ENCODE results near the gene DHRS12. TPM values are rescaled to one million over a fixed set of nuclear protein-coding genes. Genes with fewer than 3 reads are reported as not detected.

DHRS12 gene
- total RNA-seq, 1 experiment from 2014 or later, result 6.8 TPM

DNA sequence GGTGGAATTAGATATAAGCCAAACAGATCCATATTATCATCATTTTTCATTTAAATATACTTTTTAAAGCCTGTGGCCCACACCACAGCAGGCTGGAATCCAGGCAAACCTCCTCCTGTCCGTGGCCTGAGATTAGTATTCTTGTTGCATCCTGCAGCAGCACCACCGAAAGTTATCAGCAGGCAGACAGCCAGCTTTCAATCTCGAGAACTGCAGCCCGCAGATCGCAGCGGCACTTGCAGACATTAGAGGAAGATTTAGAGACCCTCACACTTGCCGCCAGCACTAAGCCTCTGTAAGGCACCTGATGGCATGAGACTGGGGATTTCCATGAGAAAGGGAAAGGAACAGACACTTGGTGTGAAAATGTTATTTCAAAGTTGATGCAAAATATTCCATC lies 7.4 kb downstream of the DHRS12 start:
- no TSS peak for BruUV-seq (replicated peaks)
- no peak overlapping the region for H3K4me3 Mint-ChIP-seq (ENCODE audit: unreplicated experiment)
- POLR2A ChIA-PET, result interaction anchor here (0.8 to 2.5 kb wide), 6 partner anchors 13 to 362 kb away, joined by 3 to 10 read pairs (median 5); no protein-coding TSS in a partner anchor

DNA sequence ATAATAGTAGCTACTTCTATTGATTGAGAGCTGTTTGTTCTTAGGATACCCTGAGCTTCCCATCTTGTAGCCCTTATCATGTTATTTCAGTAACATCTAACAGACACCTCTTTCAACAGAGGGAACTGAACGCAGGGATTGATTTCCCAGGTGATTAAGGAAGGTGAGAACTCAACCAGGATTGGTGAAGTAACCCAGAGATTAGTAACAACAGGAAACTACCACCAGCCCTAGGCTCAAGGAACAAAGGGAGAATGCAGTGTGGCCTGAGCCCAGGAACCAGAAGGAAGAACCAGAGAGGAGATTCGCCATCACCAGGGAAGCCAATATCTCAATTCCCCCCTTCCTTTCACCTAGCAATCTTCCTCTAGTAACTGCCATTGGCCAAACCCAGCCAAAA lies 8.5 kb downstream of the DHRS12 start:
- no peak for DNase-seq (ENCODE audit: unreplicated experiment)
- Mint-ChIP-seq H3K4me3 (ENCODE audit: unreplicated experiment) (no peak overlapping the region), H3K4me1 (ENCODE audit: insufficient read depth, unreplicated experiment) (peaks cover 15% of the 10 kb centered on the region), H3K9me3 (ENCODE audit: unreplicated experiment) (no peaks in the 10 kb centered on the region), H3K27ac (ENCODE audit: low read depth, unreplicated experiment) (no peak overlapping the region), H3K36me3 (ENCODE audit: insufficient read depth, unreplicated experiment) (no peaks in the 10 kb centered on the region), H3K27me3 (ENCODE audit: insufficient read depth, unreplicated experiment) (no peaks in the 10 kb centered on the region)
- CTCF ChIA-PET, result interaction anchor here (0.7 to 5.8 kb wide), 13 partner anchors 9 to 670 kb away, joined by 3 to 49 read pairs (median 6); no protein-coding TSS in a partner anchor
- TF ChIP-seq, protein P1, sequence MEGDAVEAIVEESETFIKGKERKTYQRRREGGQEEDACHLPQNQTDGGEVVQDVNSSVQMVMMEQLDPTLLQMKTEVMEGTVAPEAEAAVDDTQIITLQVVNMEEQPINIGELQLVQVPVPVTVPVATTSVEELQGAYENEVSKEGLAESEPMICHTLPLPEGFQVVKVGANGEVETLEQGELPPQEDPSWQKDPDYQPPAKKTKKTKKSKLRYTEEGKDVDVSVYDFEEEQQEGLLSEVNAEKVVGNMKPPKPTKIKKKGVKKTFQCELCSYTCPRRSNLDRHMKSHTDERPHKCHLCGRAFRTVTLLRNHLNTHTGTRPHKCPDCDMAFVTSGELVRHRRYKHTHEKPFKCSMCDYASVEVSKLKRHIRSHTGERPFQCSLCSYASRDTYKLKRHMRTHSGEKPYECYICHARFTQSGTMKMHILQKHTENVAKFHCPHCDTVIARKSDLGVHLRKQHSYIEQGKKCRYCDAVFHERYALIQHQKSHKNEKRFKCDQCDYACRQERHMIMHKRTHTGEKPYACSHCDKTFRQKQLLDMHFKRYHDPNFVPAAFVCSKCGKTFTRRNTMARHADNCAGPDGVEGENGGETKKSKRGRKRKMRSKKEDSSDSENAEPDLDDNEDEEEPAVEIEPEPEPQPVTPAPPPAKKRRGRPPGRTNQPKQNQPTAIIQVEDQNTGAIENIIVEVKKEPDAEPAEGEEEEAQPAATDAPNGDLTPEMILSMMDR (IDR thresholded peaks at IDR 0.05; ENCODE audit: unreplicated experiment), result no peak
- POLR2A ChIA-PET, result interaction anchor here (0.9 to 2.8 kb wide), 5 partner anchors 12 to 361 kb away, joined by 3 to 13 read pairs (median 6); partner anchors contain the start of gene INTS6
- no TSS peak for BruUV-seq (replicated peaks)
- intact Hi-C loops (cut with micrococcal nuclease), result loop anchor here (5.0 to 10.0 kb wide), 3 partner anchors 208 to 511 kb away; partner anchors contain the start of gene INTS6

More for the DNA sequence above, 7.4 kb downstream of the DHRS12 start:
- no peak for DNase-seq (ENCODE audit: unreplicated experiment)
- Mint-ChIP-seq H3K9me3 (ENCODE audit: unreplicated experiment) (no peaks in the 10 kb centered on the region), H3K36me3 (ENCODE audit: insufficient read depth, unreplicated experiment) (no peaks in the 10 kb centered on the region), H3K27ac (ENCODE audit: low read depth, unreplicated experiment) (no peak overlapping the region), H3K27me3 (ENCODE audit: insufficient read depth, unreplicated experiment) (no peaks in the 10 kb centered on the region), H3K4me1 (ENCODE audit: insufficient read depth, unreplicated experiment) (peaks cover 17% of the 10 kb centered on the region)
- TF ChIP-seq, protein P1 (IDR thresholded peaks at IDR 0.05; ENCODE audit: unreplicated experiment), result no peak
- CTCF ChIA-PET, result interaction anchor here (0.6 to 5.8 kb wide), 31 partner anchors 15 to 671 kb away, joined by 3 to 49 read pairs (median 8); partner anchors contain the start of gene NEK5
- intact Hi-C loops (cut with micrococcal nuclease), result loop anchor here (2.0 to 10.0 kb wide), 5 partner anchors 209 to 574 kb away; partner anchors contain the start of genes FAM124A and INTS6

DNA sequence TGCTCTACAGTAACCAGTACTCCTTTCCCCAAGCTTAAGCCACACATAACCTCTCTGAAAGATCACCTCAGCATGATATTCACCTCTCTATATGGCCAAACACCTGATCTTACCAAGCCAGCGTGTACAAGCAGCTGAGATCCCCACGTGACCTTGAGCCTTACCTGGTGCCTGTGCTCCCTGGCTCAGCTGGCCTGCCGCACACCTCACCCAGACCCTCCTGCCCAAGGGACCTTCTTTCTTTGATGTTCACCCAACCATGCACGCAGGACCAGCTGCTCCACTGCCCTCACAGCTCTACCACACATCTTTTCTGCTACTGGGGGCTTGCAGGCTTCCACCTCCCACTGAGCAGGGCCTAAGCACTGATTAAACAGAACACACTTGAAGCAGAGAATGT lies 9.0 kb downstream of the DHRS12 start:
- peaks cover 4% of the 10 kb centered on the region for H3K36me3 Mint-ChIP-seq (ENCODE audit: insufficient read depth, unreplicated experiment)
- H3K9me3 Mint-ChIP-seq (ENCODE audit: unreplicated experiment), result no peaks in the 10 kb centered on the region
- no peaks in the 10 kb centered on the region for H3K27me3 Mint-ChIP-seq (ENCODE audit: insufficient read depth, unreplicated experiment)
- CTCF ChIA-PET, result interaction anchor here (0.6 to 5.8 kb wide), 14 partner anchors 9 to 895 kb away, joined by 3 to 49 read pairs (median 4); no protein-coding TSS in a partner anchor
- H3K27ac Mint-ChIP-seq (ENCODE audit: low read depth, unreplicated experiment), result peak overlapping the region; percentile 71
- H3K4me1 Mint-ChIP-seq (ENCODE audit: insufficient read depth, unreplicated experiment), result peaks cover 15% of the 10 kb centered on the region
- DNase-seq (ENCODE audit: unreplicated experiment), result no peak
- BruUV-seq (replicated peaks), result no TSS peak
- intact Hi-C loops (cut with micrococcal nuclease), result loop anchor here (5.0 to 10.0 kb wide), 3 partner anchors 208 to 510 kb away; partner anchors contain the start of gene INTS6
- TF ChIP-seq, protein P1 (IDR thresholded peaks at IDR 0.05; ENCODE audit: unreplicated experiment), result no peak
- no peak overlapping the region for H3K4me3 Mint-ChIP-seq (ENCODE audit: unreplicated experiment)
- POLR2A ChIA-PET, result interaction anchor here (0.9 to 2.8 kb wide), 5 partner anchors 12 to 360 kb away, joined by 3 to 13 read pairs (median 6); partner anchors contain the start of gene INTS6

DNA sequence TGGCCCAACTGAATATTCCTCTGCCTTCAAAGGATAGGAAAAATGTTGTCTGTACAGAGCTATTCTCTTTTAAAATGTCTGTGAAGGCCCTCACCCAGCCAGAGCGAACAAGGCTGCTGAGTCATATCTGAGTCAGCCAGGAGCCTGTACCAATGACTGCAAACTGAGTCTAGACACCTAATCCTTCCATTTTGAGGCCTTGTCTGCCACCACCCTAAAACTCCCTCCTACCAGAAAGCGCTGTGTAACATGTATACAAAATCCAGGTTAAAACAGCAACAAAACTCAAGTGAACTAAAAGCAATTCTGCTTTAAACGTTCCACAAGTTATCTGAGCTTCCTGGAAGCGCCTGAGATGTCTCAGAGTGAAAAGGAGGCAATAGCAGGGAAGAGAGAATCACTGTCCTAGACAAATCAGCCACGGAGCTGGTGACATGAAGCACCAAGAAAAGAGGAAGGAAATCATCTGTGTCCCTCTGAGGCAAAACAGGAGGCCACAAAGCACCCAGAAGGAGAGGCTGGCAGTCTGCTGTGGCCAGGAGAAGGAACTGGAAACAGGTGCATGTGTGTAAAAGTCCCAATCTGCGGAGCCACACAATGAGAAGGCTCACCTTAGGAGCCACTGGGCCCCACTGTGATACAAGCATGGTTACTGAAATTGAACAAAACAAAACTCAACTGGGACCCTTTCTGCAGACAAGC lies 10.2 kb downstream of the DHRS12 start:
- TF ChIP-seq, protein P1 (IDR thresholded peaks at IDR 0.05; ENCODE audit: unreplicated experiment), result no peak
- intact Hi-C loops (cut with micrococcal nuclease), result loop anchor here (10.0 kb wide), 1 partner anchor 509 kb away; no protein-coding TSS in a partner anchor
- Mint-ChIP-seq H3K4me1 (ENCODE audit: insufficient read depth, unreplicated experiment) (peaks cover 15% of the 10 kb centered on the region), H3K4me3 (ENCODE audit: unreplicated experiment) (no peak overlapping the region), H3K27me3 (ENCODE audit: insufficient read depth, unreplicated experiment) (no peaks in the 10 kb centered on the region), H3K9me3 (ENCODE audit: unreplicated experiment) (no peaks in the 10 kb centered on the region), H3K27ac (ENCODE audit: low read depth, unreplicated experiment) (peak overlapping the region; percentile 71), H3K36me3 (ENCODE audit: insufficient read depth, unreplicated experiment) (peaks cover 6% of the 10 kb centered on the region)
- POLR2A ChIA-PET, result interaction anchor here (0.6 to 2.8 kb wide), 12 partner anchors 8 to 366 kb away, joined by 3 to 14 read pairs (median 4); partner anchors contain the start of gene INTS6
- CTCF ChIA-PET, result interaction anchor here (0.8 to 1.6 kb wide), 8 partner anchors 11 to 516 kb away, joined by 3 to 5 read pairs (median 4); no protein-coding TSS in a partner anchor
- no TSS peak for BruUV-seq (replicated peaks)
- peak; percentile 83 for DNase-seq (ENCODE audit: unreplicated experiment)

All from MCF 10A (cell line).